HG03520 (cell line): ENCODE results near the gene CNIH1.
"Not testable (repeated sequence)": the region's sequence is repeated elsewhere in the genome, so short reads cannot be mapped to it uniquely, and the experiment has no call there.

Experiments
- ATAC-seq: cut with Tn5 transposase; IDR thresholded peaks from one replicate; pipeline ENCODE4 v1.9.1; 2021; ENCODE audit warnings: mild to moderate bottlenecking, moderate library complexity; ENCODE audit not compliant: unreplicated experiment

Gene CNIH1

DNA sequence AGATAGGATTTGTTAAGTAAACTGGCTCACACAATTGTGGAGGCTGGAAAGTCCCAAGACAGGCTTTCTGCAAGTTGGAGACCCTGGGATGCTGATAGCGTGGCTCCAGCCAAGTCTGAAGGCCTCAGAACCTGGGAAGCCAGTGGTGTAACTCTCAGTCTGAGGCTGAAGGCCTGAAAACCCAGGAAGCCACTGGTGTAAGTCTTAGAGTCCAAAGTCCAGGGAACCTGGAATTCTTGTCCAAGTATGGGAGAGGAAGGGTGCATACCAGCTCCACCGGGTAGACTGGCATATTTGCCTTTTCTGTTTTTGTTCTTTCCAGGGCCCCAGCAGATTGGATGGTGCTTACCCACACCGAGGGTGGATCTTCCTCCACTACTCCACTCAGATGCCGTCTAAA is 29.5 kb upstream of the CNIH1 start:
- ATAC-seq: no peak

DNA sequence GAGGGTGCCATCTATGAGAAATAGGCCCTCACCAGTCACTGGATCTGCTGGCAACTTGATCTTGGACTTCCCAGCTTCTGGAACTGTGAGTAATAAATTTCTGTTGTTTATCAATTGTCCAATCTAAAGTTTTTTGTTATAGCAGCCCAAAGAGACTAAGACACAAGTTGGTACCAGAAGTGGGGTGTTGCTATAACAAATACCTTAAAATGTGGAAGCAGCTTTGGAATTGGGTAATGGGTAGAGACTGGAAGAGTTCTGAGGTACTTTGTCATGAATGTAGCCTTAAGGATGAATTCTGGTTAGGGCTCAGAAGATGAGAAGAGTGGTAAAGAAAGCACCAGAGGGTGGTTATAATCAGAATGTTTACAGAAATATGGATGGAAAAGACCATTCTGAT is 26.1 kb upstream of the CNIH1 start:
- ATAC-seq: no peak

DNA sequence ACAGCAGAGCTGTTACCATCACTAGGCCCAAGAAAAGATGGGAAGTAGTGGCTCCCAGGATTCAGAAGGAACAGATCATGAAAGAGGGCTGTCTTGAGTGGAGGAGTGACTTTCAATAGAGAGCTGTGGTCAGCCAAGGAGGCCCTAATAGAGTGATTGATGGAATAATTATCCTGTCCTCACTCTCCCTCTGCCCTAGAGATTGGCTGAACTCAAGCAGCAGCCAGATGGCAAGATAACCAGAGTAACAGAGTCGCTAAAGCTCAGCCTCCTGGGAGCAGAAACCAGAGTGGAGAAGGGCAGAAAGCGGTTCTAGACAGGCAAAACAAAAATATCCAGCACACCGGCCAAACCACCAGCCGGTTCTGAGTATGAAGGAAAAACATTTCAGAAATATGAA is 24.5 kb upstream of the CNIH1 start:
- no peak for ATAC-seq

DNA sequence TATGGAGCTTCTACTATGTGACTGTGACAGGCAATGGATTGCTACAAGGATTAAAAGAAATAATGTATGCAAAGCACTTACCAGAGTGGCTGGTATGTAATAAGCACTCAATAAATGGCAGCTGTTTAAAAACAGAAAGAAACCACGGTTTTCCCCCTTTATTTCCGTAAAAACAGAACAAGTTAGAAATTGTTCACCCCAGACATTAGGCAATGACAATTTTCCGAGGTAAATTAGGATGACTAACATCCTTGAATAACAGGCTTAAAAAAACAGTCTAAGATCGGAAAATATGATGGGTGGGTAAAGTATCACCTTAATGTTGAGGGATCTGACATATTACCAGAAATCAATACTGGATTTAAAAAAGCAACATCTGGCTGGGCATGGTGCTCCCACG is 20.9 kb upstream of the CNIH1 start:
- no peak for ATAC-seq

DNA sequence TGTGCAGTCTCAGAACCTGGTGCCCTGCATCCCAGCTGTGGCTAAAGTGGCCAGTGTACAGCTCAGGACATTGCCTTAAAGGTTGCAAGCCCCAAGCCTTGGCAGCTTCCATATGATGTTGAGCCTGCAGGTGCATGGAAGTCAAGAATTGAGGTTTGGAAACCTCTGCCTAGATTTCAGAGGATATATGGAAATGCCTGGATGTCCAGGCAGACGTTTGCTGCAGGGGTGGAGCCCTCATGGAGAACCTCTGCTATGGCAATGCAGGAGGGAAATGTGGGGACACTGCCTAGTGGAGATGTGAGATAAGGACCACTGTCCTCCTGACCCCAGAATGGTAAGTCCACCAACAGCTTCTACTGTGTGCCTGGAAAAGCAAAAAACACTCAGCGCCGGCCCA is 17.9 kb upstream of the CNIH1 start:
- no peak for ATAC-seq

DNA sequence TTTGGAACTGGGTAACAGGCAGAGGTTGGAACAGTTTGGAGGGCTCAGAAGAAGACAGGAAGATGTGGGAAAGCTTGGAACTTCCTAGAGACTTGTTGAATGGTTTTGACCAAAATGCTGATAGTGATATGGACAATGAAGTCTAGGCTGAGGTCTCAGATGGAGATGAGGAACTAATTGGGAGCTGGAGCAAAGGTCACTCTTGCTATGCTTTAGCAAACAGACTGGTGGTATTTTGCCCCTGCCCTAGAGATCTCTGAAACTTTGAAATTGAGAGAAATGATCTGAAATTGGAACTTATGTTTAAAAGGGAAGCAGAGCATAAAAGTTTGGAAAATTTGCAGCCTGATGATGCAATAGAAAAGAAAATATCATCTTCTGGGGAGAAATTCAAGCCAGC is 17.4 kb upstream of the CNIH1 start:
- not testable (repeated sequence) for ATAC-seq

DNA sequence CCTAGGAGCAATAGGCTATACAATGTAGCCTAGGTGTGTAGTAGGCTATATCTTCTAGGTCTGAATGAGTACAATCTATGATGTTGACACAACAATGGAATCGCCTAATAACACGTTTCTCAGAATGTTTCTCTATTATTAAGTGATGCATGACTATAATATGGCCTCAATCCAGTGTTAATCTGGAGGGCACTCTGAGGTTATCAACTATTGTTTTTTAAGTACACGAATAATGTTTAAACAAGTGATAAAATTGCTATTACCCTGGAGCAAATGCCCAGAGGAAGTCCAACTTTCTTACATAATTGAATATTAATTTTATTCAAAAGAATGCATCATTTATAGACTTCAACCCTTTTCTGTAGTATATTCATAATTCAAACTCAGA is 16.4 kb upstream of the CNIH1 start:
- ATAC-seq: no peak

DNA sequence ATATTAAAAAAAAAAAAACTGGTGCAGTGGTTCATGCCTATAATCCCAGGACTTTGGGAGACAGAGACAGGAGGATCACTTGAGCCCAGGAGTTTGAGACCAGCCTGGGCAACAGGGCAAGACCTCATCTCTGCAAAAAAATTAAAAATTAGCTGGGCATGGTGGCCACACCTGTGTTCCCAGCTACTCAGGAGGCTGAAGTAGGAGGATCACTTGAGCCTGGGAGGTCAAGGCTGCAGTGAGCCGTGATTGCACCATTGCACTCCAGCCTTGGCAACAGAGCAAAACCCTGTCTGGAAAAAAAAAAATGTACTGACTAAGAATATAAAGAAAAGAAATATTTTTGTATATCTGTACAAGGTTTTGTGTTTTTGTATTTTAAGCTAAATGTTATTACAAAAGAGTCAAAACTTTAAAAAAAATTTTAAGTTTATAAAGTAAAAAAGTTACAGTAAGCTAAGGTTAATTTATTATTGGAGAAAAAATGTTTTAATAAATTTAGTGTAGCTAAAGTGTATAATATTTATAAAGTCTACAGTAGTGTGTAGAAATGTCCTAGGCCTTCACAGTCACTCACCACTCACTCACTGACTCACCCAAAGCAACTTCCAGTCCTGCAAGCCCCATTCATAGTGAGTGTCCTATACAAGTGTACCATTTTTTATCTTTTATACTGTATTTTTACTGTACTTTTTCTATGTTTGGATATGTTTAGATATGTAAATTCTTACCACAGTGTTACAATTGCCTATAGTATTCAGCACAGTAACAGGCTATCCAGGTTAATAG is 15.8 kb upstream of the CNIH1 start:
- not testable (repeated sequence) for ATAC-seq

DNA sequence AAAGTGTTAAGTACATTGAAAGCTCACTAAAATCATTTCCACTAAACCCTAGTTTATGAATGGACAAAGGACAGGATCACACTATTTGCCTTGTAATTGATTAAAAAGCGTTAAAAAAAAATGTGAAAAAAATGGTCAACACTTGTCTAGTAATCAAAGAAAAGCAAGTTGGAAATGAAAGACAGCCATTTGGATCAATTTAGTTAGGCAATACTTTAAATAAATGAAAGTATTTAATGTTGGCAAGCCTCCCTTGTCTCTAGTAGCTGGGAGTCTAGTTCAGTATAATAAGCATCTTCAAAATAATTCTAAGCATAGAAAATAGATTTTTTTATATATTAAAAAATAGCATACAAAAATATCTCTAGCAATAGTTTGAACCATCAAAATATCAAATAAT is 14.2 kb upstream of the CNIH1 start:
- no peak for ATAC-seq

DNA sequence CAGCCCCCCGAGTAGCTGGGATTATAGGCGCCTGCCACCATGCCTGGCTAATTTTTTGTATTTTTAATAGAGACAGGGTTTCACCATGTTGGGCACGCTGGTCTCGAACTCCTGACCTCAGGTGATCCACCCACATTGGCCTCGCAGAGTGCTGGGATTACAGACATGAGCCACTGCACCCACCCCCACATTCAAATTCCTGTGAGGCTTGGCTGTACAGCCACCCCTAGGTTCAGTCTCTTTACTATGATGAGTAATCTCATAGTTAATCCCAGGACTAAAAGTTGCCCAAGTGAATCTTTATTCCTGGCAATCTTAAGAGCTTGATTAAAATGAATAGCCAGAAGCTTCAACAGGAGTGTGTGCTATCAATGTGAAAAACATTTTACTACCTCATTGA is 12.8 kb upstream of the CNIH1 start:
- ATAC-seq: not testable (repeated sequence)

DNA sequence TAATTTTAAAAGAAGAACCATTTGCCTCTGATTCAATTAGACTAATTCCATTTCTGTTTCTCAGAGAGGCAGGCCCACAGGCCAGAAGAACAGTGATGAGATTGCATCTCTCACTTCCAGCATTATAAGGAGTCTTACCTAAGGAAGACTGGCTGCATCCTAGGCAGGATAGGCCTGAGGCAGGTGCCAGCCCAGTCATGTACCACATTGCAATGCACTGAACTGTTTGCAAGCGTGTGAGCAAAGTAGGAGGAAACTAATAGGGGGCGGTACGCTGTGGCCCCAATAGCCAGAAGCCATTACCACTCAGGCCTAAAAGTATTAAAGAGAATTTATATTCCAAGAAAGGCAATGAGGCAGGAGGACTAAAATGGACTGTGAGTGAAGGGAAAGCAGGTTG is 12.1 kb upstream of the CNIH1 start:
- no peak for ATAC-seq

DNA sequence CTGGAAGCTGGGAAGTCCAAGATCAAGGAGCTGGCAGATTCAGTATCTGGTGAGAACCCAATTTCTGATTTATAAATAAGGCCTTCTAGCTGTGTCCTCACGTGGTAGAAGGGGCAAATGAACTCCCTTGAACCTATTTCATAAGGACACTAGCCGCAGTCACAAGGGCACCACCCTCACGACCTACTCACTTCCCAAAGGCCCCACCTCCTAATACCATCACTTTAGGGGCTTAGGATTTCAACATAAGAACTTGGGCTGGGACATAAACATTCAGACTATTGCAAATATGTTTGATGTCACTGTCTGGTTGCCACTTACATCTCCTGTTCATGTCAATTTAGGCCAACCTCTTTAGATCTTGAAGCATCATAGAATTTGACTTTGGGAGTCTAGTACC is 10.8 kb upstream of the CNIH1 start:
- no peak for ATAC-seq

DNA sequence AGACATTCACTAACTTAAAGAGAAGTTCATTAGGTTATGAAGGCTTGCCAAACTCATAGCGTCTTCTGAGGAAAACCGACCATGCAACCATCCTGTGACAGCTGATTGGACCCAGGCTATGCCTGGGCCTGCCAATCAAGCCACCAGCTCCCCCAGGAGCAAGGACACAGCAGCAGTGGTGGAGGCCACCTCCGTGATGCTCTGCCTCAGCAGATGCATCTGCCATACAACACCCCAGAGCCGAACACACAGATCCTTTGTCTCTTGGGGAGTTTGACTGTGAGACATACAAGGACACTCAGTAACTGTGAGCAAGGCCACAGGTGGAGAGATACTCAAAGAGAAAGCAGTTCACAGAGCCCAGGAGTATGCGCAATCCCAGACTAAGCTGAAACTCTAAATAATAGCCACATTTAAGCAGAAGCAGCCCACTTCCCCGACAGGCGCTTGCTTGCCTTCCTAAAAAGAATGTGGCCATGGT is 10.0 kb upstream of the CNIH1 start:
- ATAC-seq: no peak

DNA sequence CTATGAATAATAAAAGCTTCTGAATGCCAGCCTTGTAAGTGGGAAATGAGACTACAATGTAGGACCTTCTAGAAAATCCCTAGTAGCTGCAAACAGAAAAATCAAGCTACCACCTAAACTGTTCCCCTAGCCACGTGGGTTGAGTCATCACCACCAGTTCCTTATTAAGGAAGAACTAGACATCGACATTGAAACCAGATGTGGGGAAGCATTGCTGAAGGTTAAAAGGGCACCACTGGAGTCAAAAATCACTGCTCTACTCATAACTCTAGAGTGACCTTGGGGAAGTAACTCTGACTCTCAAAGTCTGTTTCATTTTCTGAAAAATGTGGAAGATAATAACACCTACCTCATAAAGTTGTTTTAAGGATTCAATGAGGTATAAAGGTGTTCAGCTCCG is 9.4 kb upstream of the CNIH1 start:
- ATAC-seq: peak; percentile 50

DNA sequence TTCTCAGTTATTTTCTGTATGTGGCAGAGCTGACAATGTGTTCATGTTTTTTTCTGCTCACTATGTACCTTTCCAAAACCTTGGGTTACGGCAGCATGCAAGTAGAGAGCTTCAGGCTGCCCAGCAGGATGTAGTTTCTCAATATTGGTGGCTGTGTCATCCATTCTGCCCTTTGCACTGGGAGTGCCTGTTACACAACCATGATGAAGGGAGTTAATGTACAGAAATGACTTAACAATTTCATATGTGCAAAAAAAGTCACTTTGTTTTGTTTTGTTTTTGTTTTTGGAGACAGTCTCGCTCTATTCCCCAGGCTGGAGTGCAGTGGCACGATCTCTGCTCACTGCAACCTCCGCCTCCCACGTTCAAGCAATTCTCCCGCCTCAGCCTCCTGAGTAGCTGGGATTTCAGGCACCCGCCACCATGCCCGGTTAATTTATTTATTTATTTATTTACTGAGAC is 6.1 kb upstream of the CNIH1 start:
- ATAC-seq: no peak

DNA sequence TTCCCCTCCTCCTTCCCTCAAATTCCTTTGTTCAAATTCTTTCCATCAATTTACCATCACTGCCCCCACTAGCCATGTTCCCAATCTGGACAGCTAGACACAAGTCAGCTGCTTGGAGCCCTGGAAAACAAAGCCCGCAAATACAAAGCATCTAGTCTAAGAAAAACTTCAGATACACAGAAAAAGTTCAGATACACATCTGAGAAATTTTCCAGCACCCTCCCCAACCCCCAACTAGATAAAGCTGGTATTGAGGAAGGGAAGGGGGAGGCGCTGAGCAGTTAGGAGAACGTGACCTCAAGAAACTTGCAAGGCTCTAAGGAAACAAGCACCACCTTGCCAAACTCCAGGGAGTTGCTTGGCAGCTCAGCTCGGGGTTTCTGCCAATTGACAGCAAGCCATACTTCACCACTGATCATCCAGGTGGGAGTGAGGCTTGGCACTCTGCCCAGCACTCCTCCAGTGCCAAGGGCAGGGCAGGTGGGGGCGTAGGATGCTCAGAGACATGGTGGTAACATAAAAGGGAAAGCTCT is 5.1 kb upstream of the CNIH1 start:
- ATAC-seq: no peak

DNA sequence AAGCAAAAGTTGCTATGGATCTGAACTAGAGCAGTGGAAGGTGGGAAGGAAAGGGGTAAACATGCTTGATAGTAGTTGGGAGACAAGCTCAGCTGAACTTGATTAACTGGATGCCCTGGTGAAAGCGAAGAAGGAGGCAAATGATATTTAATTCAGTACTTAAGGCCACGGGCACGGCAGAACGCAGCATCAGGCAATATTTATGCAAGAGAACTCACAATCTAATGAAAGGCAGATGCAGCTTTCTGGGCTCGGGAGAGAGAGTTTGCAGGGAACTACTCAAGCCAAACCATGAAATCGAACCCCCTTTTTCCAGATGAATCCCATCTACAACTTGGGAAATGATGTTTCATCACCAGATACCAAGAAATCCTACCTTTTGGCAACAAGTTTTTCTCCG is 3.5 kb upstream of the CNIH1 start:
- no peak for ATAC-seq

DNA sequence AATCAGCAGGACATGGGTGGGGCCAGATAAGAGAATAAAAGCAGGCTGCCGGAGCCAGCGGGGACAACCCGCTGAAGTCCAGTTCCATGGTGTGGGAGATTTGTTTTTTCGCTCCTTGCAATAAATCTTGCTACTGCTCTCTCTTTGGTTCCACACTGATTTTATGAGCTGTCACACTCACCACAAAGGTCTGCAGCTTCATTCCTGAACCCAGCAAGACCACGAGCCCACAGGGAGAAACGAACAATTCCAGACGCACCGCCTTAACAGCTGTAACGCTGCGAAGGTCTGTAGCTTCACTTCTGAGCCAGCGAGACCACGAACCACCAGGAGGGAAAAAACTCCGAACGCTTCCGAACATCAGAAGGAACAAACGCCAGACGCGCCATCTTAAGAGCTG is 2.8 kb upstream of the CNIH1 start:
- ATAC-seq: no peak

DNA sequence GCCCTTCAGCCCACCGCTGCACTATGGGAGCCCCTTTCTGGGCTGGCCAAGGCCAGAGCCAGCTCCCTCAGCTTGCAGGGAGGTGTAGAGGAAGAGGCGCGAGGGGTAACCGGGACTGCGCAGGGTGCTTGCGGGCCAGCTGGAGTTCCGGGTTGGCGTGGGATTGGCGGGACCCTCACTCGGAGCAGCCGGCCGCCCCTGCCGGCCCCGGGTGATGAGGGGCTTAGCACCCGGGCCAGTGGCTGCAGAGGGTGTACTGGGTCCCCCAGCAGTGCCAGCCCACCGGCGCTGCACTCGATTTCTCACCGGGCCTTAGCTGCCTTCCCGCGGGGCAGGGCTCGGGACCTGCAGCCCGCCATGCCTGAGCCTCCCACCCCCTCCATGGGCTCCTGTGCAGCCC is 1.8 kb upstream of the CNIH1 start:
- ATAC-seq: not testable (repeated sequence)

DNA sequence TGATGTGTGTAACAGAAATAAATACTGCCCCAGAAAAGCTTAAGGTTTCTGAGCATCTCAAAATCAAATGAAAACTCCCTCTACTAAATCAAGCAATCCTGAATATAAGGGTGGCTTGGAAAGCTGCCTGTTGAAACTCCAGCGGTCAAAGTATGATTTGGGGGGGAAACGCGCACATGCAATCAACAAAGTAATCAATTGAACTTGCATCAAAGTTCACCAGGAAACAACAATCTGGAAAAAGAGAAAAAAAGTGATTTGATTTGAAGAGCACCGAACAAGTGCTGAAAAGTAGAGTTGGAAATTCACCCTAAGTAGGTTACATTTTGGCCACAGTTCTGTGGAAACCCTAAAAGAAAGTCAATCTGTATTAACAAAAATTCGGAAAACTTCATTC is 700 bp downstream of the CNIH1 start:
- ATAC-seq: no peak

DNA sequence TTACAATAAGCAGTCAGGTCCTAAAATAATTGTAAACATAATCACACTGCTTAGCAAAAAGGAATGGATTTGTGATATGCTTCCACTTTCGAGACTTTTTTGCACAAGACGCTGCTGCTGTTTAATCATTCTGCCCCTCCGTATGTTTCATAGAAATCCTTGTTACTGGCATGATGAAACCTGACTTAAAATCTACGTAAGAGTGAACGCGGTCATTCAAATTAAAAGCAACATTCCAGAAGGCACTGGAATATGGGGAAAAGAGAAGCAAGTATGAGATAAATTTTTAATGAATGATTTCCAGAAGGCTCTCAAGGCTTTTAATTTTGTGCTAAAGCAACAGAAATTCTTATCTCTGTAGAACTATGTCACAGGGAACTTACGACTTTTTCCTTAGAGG is 1.1 kb downstream of the CNIH1 start:
- ATAC-seq: no peak

DNA sequence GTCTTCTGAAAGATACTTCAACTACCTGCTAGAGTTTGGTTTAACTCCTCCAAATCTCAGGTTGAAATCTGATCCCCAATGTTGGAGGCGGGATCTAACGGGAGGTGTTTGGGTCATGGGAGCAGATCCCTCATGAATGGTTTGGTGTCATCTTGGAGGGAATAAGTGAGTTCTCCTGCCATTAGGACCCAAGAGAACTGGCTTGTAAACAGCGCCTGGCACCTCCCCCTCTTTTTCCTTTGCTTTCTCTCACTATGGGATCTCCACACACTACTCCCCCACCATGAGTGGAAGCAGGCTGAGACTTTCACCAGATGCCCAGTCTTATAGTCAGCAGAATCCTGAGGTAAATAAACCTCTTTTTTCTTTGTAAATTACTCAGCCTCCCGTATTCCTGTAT is 2.5 kb downstream of the CNIH1 start:
- no peak for ATAC-seq

DNA sequence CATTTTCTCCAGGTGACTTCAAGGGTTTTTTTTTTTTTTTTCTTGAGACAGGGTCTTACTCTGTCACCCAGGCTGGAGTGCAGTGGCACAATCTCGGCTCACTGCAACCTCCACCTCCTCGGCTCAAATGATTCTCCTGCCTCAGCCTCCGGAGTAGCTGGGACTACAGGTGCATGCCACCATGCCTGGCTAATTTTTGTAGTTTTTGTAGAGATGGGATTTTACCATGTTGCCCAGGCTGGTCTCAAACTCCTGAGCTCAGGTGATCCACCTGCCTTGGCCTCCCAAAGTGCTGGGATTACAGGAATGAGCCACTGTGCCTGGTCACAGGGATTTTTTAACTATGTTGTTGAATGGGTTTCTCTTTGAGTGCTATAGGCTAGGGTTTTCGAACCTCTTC is 3.2 kb downstream of the CNIH1 start:
- not testable (repeated sequence) for ATAC-seq
